ENCODE data around the gene SGO1.
"Not testable (repeated sequence)": the region's sequence is repeated elsewhere in the genome, so short reads cannot be mapped to it uniquely, and the experiment has no call there.

The SGO1 gene

DNA sequence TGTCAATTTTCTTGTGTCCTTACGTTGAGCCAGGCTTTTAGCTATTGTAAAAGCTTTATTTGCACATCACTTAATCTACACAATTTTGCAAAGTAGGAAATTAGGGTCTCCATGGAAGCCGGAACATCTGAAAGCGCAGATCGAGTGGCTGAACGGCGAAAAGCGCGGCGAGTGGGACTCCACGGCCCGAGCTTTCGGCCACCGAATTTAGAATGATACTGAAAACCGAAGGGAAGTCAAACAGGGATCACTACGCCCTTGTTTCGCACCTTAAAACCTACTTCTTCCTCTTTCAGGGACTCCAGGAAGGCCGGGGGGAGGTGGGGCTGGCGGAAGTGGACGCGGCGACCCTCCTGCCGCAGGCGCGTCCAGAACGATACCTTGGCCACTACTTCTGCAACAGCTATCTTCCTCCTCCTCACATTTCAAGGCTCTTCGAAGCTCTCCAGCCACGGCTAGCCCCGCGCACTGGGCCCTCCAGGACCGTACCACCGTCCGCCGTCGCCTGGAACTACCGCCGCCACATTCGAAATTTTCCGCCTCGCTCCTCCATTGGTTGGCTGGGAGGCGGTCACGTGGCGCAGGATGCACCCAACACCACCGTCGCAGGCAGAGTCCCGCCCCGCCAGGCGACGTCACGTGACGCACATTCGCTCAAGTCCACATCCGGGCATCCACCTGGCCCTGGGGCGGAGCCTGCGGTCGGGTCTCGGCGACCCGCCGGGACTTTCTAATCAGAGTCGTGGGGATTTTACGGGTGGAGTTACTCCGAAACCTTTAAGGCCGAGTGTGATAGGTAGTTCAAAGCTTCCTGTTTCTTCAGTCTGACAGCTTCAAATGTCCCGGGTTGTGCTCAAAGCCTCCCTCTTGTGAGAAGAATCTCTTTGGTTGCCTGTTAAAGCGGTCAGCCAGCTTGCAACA, at the start of gene SGO1:
SGO1 (minus strand) TSS at position 528 of the 921 bp plus-strand sequence. CDS start 2,179 bp downstream, outside the sequence.
- DNase-seq (ENCODE audit: low read depth, low spot score) = peak; percentile 95

DNA sequence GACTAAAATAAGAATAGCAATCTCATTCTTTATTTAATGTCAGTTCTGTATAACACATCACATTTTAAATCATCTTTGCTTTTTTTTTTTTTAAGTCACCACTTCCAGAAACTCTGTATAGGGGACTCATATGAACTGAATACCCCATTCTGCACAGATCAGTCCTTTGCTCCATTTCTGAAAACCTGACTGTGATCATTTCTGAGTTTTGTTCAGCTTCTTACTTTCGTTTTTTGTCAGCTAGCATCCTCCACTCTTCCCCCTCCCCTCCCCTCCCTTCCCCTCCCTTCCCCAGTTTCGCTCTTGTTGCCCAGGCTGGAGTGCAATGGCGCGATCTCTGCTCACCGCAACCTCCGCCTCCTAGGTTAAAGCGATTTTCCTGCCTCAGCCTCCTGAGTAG, 49.8 kb upstream of the SGO1 start:
- no peak for DNase-seq (ENCODE audit: low read depth, low spot score)

DNA sequence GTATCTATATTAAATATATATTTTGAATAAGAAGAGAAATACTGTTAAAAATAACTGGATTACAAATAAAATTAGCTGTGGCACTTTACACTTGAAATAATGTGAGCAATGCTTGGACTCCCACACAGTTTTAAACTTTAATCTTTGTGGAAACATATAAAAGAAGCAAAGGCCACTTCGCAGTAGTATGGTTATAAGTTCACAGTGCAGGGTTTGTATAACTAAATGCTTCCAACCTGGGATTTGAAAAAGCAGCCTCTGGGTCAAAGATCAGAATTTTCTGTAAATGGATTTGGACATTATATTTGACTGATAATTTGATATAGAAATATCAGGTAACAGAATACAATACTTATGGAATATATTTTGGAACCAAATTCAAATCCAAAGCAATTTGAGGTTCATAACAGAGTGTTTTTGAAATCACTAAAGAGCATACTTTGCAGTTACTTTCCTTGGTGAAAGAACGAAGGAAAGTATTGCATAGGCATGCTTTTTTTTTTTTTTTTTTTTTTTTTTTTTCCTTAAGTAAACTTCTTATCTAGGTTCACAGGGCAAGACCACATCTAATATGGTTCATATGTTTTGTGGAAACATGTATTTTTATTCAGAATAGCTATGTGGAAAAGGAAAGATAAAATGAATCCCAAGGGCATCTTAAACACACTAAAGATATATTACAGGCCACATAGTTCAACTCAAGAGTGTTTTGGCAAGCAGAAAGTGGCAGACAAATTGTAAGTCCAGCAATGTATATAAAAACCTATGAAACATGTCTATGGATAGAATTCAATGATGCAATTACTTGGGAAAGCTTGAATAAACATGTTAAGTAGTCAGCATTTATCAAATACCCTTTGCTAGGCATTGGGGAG, 47.1 kb upstream of the SGO1 start:
- DNase-seq (ENCODE audit: low read depth, low spot score) = no peak

DNA sequence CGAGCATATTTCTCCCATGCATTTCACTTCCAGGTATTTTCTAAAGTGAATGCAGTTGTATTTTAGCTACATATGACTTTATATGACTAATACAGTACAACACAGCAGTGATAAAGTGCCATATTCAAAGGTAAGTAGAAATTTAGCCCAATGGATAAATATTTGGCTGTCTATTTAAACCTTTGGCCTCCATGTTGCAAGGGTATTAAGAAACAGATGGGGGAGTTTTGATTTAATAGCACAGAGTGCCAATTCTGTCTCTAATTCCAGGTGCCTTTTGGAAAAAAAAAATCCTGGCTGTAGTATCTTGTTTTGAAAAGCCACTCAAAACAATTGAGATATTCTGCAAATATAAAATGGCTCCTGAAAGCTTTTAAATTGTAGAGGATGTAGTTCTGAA, 44.9 kb upstream of the SGO1 start:
- DNase-seq (ENCODE audit: low read depth, low spot score) = no peak

DNA sequence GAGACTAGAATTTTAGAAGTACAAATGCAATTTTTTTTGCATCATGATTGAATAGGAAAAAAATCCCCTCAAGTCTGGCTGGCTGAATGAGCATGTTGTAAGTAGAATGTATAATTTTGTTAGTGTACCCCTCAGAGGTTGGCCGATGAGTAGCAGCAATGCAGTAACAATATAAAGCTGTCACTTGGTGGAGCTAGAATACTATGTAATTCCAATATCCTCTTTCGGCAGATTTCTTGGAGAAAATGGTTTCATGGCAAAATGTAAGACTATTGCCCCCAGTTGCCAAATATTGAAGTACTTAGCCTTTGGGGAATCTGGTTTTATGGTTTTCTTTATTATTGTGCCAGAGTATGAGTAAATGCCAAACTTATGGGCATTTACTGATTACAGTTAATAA, 39.8 kb upstream of the SGO1 start:
- no peak for DNase-seq (ENCODE audit: low read depth, low spot score)

DNA sequence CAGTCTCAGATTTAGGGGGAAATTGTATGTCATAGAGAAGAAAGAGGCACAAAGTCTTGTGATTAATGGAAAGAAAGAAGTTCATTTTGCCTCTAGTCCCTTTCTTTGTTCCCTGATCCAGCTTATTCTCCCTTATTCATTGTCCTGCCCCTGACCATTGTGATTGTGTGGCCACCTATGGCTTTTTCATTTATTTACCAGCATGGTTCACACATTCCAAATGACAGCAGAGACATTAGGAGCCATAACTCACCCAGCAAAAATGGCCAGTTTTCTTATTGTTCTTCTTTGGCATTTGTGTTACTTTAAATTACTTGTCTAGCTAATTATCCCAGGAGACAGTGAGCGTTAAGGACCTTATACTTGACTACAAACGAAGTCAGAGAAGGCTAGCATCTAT, 36.3 kb upstream of the SGO1 start:
- no peak for DNase-seq (ENCODE audit: low read depth, low spot score)

DNA sequence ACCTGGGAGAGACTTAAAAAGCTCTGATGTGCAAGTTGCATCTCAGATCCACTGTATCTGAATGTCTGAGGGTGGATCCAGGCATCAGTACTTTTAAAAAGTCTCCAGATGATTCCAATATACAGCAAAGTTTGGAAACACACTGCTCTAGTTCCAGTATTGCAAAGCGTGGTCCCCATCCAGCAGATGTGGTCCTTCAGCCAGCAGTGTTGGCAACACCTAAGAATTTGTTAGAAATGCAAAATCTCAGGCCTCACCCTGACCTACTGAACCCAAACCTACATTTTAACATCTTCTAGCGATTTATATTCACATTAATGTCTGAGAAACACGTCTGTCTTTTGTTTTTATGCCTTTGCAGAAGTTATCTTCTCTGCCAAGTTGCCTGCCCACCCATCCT, 32.2 kb upstream of the SGO1 start:
- DNase-seq (ENCODE audit: low read depth, low spot score) = no peak

DNA sequence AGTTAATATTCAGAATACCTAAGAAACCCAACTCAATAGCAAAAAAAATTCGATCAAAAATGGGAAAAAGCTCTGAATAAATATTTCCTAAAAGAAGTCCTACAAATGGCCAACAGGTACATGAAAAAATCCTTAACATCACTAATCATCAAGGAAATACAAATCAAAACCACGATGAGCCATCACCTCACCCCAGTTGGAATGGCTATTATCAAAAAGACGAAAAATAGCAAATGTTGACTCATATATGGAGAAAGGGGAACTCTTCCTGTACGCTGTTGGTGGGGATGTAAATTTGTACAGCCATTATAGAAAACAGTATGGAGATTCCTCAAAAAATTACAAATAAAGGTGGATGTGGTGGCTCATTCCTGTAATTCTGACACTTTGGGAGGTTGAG, 29.6 kb upstream of the SGO1 start:
- DNase-seq (ENCODE audit: low read depth, low spot score) = no peak

DNA sequence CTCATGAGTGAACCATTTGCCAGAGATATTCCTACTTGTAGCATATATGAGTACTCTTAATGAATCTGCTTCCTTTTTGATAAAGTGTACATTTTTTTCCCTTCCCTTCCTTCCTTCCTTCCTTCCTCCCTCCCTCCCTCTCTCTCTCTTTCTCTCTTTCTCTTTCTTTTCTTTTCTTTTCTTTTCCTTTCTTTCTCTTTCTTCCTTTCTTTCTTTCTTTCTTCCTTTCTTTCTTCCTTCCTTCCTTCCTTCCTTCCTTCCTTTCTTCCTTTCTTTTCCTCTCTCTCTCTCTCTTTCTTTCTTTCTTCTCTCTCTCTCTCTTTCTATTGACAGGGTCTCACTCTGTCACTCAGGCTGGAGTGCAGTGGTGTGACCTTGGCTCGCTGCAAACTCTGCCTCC, 27.5 kb upstream of the SGO1 start:
- not testable (repeated sequence) for DNase-seq (ENCODE audit: low read depth, low spot score)

DNA sequence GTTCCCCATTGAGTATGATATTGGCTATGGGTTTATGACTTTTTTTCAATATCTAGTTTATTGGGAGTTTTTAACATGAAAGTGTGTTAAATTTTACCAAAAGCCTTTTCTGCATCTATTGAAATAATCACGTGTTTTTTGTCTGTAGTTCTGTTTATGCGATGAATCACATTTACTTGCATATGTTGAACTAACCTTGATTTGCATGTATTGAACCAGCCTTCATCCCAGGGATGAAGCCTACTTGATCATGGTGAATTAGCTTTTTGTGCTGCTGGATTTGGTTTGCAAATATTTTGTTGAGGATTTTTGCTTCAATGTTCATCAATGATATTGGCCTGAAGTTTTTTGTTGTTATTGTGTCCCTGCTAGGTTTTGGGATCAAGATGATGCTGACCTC, 21.9 kb upstream of the SGO1 start:
- not testable (repeated sequence) for DNase-seq (ENCODE audit: low read depth, low spot score)

DNA sequence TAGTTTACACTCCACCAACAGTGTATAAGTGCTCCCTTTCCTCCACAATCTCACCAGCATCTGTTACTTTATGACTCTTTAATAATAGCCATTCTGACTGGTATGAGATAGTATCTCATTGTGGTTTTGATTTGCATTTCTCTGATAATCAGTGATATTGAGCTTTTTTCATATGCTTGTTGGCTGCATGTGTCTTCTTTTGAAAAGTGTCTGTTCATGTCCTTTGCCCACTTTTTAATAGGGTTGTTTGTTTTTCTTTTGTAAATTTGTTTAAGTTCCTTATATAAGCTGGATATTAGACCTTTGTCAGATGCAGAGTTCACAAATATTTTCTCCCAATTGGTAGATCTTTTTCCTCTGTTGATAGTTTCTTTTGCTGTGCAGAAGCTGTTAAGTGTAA, 19.9 kb upstream of the SGO1 start:
- DNase-seq (ENCODE audit: low read depth, low spot score) = not testable (repeated sequence)

DNA sequence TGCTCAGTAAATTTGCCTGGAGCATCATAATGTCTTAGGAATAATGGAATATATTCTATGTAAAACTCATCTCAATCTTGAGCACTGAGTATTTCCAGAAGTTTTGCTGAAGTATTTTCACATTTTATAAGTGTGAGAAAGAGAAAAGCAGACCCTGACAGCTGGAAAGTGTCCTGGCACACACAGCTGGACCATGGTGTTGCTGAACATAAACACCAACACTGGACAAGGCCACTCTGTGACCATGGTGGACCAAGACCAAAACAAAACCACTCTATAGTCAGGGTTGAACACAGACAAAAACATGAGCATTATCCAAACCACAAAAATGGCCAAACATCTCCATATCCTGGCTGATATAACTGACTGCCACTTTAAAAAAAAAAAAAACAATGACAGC, 15.1 kb upstream of the SGO1 start:
- no peak for DNase-seq (ENCODE audit: low read depth, low spot score)

DNA sequence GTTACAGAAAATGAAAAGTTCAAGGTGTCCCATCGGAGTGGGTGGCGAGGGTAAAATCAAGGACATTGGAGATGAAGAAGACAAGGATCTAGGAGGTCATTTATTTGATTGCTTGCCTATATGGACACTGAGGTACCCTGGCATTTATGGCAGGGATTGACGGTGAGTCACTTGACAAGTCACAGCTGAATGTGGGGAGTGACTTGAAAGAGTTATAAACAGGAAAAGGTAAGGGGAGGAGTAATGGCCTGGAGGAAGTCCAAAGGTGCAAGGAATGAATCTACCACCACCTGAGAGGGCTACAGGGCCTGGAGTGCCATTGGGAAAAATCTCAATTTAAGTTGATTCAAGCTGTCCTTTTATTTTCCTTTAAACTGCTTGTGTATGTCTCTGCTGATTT, 11.8 kb upstream of the SGO1 start:
- no peak for DNase-seq (ENCODE audit: low read depth, low spot score)

DNA sequence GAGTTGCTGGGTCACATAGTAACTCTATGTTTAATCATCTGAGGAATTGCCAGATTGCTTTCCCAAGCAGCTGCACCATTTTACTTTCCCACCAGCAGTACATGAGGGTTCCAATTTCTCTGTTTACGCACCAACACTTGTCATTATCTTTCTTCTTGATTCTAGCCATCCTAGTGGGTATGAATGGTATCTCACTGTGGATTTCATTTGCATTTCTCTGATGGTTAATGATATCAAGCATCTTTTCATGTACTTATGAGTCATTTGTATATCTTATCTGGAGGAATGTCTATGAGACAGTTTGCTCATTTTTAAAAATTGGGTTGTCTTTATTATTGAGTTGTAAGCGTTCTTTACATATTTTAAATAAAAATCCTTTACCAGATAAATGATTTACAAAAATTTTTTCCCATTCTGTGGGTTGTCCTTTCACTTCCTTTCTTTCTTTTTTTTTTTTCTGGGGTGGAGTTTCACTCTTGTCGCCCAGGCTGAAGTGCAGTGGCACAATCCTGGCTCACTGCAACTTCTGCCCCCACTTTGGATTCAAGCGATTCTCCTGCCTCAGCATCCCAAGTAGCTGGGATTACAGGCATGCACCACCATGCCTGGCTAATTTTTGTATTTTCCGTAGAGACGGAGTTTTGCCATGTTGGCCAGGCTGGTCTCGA, 8.9 kb upstream of the SGO1 start:
- DNase-seq (ENCODE audit: low read depth, low spot score) = no peak

DNA sequence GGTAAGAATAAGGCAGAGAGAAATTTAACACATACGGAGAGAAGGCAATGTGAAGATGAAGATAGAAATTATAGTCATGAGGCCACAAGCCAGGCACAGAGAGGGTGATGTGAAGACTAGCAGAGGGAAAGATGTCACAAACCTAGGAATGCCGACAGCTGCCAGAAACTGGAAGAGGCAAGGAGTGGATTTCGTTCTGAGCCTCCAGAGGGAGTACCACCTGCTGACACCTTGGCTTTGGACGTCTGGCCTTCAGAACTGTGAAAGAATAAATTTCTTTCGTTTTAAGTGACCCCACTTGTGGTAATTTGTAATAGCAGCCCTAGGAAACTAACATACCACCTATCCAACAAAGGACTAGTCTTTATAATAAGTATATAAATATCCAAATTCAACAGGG, 5.0 kb upstream of the SGO1 start:
- no peak for DNase-seq (ENCODE audit: low read depth, low spot score)

DNA sequence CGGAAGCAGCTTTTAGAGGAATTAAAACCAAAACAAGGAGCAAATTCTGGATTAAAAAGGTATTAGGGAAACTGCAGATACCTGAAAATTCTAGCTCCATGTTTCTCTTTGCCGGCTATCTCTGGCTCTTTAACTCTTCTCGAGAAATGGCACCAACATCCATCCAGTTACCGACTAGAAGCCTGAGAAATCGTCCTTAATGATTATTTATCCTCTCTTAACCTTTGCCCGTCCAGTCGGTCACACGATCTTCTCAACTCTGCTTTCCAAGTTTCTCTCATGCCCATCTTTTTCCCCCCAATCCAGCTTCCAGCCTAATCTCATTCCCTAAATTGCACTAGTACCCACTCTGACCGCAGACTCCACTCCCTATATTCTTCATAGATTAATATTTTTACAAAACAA, 596 bp upstream of the SGO1 start:
- DNase-seq (ENCODE audit: low read depth, low spot score) = no peak

DNA sequence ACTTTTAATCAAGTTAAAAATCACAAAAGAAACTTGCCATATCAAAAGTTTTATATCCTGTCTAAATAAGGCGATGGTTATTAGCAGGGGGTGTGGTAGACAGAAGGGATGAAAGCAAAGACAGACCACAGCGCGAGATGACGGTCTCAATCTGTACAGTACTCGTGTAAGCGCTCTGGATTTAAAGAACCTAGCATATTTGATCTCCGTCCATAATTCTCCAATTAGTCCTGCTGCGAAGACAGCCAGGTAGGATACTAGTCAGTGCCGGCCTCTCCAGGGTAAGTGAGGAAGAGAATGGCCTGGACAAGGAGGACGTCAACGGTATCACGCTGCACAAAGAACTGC, 701 bp downstream of the SGO1 start:
- no peak for DNase-seq (ENCODE audit: low read depth, low spot score)

DNA sequence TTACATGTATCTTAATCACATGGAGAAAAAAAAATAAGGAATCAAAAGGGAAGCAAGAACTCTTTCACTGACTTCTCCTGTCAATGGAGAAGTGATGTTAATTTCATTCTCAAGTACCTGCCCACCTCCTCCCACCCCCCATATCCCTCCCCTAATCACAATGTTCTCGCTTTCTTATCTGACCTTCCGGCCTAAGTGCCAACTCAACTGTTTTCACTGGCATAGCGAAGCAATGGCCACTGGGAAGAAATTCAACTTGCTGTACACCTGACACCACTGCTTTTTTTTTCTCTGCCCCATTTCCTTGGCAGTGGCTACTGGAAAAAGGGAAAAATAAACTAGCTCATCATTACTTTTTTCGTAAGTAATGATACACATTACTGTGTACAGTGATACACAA, 3.8 kb downstream of the SGO1 start:
- no peak for DNase-seq (ENCODE audit: low read depth, low spot score)

DNA sequence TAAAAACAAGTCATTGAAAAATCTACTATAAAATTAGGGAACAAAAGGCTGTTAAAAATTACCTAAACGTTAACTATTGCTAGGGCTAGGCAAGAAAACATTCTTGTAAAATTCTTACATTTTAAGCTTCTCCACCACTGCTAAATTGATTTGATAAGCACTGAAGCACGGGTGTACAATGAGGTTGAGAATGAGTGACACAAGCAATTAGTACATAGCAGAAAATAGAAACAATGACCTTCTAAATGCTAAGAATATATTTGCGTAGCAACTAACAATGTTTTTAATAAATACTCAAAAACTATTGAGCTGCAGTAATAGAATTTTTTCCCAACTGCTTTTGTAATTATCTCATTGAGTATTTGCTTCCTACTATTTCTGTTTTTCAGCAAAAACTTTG, 4.7 kb downstream of the SGO1 start:
- no peak for DNase-seq (ENCODE audit: low read depth, low spot score)

DNA sequence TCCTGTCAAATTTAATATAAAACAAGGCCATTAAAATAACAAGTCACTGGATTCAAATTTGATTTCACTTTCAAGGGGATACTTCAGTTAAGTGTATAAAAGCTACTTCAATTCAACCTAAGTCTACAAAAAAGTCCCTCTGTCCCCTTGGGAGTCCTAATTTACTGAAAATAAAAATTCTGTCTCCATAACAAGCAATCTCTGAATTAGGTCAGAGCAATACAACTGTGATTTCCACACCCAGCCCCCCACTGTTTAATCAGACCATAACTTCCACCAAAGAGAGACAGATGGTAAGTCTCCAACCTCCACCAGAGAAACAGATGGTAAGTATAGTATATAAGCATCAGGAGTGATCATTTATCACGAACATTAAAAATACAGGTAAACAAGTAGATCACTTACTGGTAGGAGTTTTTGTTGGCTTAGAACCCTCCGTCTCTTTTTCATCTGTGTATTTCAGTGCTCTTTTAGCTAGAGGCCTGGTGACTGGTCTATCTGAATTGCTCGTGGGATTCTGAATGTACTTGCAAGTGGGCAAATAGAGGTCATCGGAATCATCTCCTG, 12.1 kb downstream of the SGO1 start:
- DNase-seq (ENCODE audit: low read depth, low spot score) = no peak

DNA sequence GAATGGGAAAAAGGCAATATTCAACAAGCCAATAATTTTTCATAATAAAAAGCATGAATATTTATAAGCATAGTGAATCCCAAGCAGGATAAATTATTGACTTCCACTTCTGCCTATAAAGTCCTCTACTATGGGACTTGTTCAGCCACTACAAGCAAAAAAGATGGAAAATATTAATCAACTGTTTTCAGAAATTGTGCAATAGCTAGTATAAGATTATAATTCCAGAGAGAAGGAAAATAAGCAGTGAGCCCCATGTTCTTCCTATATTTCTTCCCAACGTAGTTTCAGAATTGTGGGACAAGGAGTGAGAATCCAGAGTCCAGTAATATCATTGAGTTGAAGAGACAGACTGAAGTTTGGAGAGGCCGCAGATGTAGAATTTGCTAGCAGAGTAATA, 24.3 kb downstream of the SGO1 start:
- no peak for DNase-seq (ENCODE audit: low read depth, low spot score)

DNA sequence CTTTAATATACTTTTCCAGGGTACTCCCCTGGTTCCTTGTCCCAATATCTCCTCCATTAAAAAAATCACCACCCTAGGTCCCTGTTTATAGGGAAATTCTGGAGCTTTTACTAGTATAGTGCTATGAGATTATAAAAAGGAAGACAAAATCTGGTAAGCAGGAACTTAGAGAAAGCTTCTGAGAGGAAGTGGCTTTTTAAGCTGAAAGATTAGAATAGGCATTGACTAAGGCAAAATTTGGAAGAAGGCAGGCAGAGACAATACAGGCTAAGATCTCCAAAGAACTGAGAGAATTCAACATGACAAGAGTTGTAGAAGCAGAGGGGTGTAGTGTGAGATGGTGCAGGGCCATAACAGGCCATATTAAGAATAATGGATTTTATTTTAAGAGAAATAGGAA, 25.8 kb downstream of the SGO1 start:
- DNase-seq (ENCODE audit: low read depth, low spot score) = no peak
